Mesenchymal stem cell (in vitro differentiated cells and primary cell): ENCODE measurements around the gene NUP37. TPM values are rescaled to one million over a fixed set of nuclear protein-coding genes. Genes with fewer than 3 reads are reported as not detected.

Experiments
- DNase-seq: peaks from one replicate; pipeline ENCODE4 v3.0.0-alpha.2; 2013
- H2AFZ ChIP-seq: one replicate; pipeline ENCODE4 v1.6.1; 2013; ENCODE audit warnings: low read depth, mild to moderate bottlenecking, control low read depth, inconsistent platforms, low read length, moderate library complexity
- H2AK5ac ChIP-seq: 2 replicates; pipeline ENCODE4 v1.6.1; 2013; ENCODE audit warnings: low read length, moderate library complexity, mild to moderate bottlenecking, inconsistent platforms; ENCODE audit not compliant: severe bottlenecking
- H2BK120ac ChIP-seq: one replicate; pipeline ENCODE4 v1.6.1; 2013; ENCODE audit warnings: low read depth, mild to moderate bottlenecking, inconsistent platforms, low read length, moderate library complexity
- H2BK12ac ChIP-seq, 2 experiments: one replicate each; pipeline ENCODE4 v1.6.1; 2013; ENCODE audit warnings: inconsistent platforms in 2 of 2, low read length in 2 of 2, mild to moderate bottlenecking in 2 of 2, moderate library complexity in 2 of 2, control low read depth in 1 of 2
- H2BK15ac ChIP-seq: one replicate; pipeline ENCODE4 v1.6.1; 2013; ENCODE audit warnings: mild to moderate bottlenecking, low read depth, inconsistent platforms; ENCODE audit not compliant: poor library complexity, severe bottlenecking
- H2BK5ac ChIP-seq: 2 replicates; pipeline ENCODE4 v1.6.1; 2013; ENCODE audit warnings: low read depth, mild to moderate bottlenecking, low read length, control low read depth, inconsistent platforms; ENCODE audit not compliant: poor library complexity, severe bottlenecking
- H3K14ac ChIP-seq, 2 experiments: one replicate each; pipeline ENCODE4 v1.6.1; 2013; ENCODE audit warnings: inconsistent platforms in 2 of 2, low read length in 2 of 2, control low read depth in 1 of 2, mild to moderate bottlenecking in 1 of 2, moderate library complexity in 1 of 2
- H3K18ac ChIP-seq, 2 experiments: one replicate each; pipeline ENCODE4 v1.6.1; 2013; ENCODE audit warnings: inconsistent platforms in 2 of 2, low read length in 2 of 2, control low read depth in 1 of 2, low read depth in 1 of 2, mild to moderate bottlenecking in 1 of 2
- H3K23ac ChIP-seq, 2 experiments: one replicate each; pipeline ENCODE4 v1.6.1; 2013; ENCODE audit warnings: inconsistent platforms in 2 of 2, low read length in 2 of 2, mild to moderate bottlenecking in 2 of 2, moderate library complexity in 2 of 2, control low read depth in 1 of 2
- H3K27ac ChIP-seq: 2 replicates; pipeline ENCODE4 v1.5.1; 2013; ENCODE audit warnings: mild to moderate bottlenecking, moderate library complexity, low read length, control low read depth, inconsistent platforms; ENCODE audit not compliant: poor library complexity, severe bottlenecking
- H3K27me3 ChIP-seq, 2 experiments: 2 replicates each; pipeline versions ENCODE4 v1.6.1 to v1.7.0; 2013; ENCODE audit warnings: low read length in 2 of 2, mild to moderate bottlenecking in 2 of 2, moderate library complexity in 2 of 2, control low read depth in 1 of 2, inconsistent platforms in 1 of 2; ENCODE audit not compliant: control insufficient read depth in 1 of 2, insufficient read depth in 1 of 2
- H3K36me3 ChIP-seq, 2 experiments: 2 replicates each; pipeline versions ENCODE4 v1.6.1 to v1.7.0; 2013; ENCODE audit warnings: low read length in 2 of 2, control low read depth in 1 of 2, inconsistent platforms in 1 of 2, low read depth in 1 of 2, mild to moderate bottlenecking in 1 of 2; ENCODE audit not compliant: insufficient read depth in 2 of 2, control insufficient read depth in 1 of 2
- H3K4ac ChIP-seq, 2 experiments: one replicate each; pipeline ENCODE4 v1.6.1; 2013; ENCODE audit warnings: inconsistent platforms in 2 of 2, low read length in 2 of 2, mild to moderate bottlenecking in 2 of 2, moderate library complexity in 2 of 2, control low read depth in 1 of 2, low read depth in 1 of 2
- H3K4me1 ChIP-seq: 2 replicates; pipeline ENCODE4 v1.6.1; 2013; ENCODE audit warnings: low read depth, low read length, control low read depth; ENCODE audit not compliant: control insufficient read depth, insufficient read depth
- H3K4me2 ChIP-seq: 2 replicates; pipeline ENCODE4 v1.6.1; 2013; ENCODE audit warnings: low read length, mild to moderate bottlenecking, inconsistent platforms; ENCODE audit not compliant: poor library complexity, severe bottlenecking
- H3K4me3 ChIP-seq, 2 experiments: 2 replicates each; pipeline versions ENCODE4 v1.5.1 to v1.7.0; 2013; ENCODE audit warnings: low read length in 2 of 2, mild to moderate bottlenecking in 2 of 2, control low read depth in 1 of 2, low read depth in 1 of 2; ENCODE audit not compliant: insufficient read depth in 1 of 2
- H3K79me1 ChIP-seq: replicated peaks from 2 replicates; pipeline ENCODE4 v1.6.1; 2013; ENCODE audit warnings: mild to moderate bottlenecking, control low read depth, low read length, inconsistent platforms; ENCODE audit not compliant: poor library complexity, severe bottlenecking
- H3K9ac ChIP-seq: 2 replicates; pipeline ENCODE4 v1.7.0; 2013; ENCODE audit warnings: mild to moderate bottlenecking, low read length, moderate library complexity
- H3K9me3 ChIP-seq: 2 replicates; pipeline ENCODE4 v1.7.0; 2013; ENCODE audit warnings: mild to moderate bottlenecking, low read length; ENCODE audit not compliant: control insufficient read depth
- H4K8ac ChIP-seq: one replicate; pipeline ENCODE4 v1.6.1; 2013; ENCODE audit warnings: inconsistent platforms, mild to moderate bottlenecking, low read length, moderate library complexity
- H4K91ac ChIP-seq: one replicate; pipeline ENCODE4 v1.6.1; 2013; ENCODE audit warnings: mild to moderate bottlenecking, low read length, inconsistent platforms
- WGBS: methylation state at CpG from one replicate; pipeline ENCODE4 v1.1.7; 2013; ENCODE audit warnings: mixed read lengths; 5-methylcytosine and 5-hydroxymethylcytosine counted together
- polyA plus RNA-seq, 2 experiments: library from polyadenylated mRNA; stranded (reverse); fragments of 200-250 nt; gene quantifications; one replicate each; pipeline ENCODE4 v1.2.3, GENCODE V29; 2013

The NUP37 gene, protein sequence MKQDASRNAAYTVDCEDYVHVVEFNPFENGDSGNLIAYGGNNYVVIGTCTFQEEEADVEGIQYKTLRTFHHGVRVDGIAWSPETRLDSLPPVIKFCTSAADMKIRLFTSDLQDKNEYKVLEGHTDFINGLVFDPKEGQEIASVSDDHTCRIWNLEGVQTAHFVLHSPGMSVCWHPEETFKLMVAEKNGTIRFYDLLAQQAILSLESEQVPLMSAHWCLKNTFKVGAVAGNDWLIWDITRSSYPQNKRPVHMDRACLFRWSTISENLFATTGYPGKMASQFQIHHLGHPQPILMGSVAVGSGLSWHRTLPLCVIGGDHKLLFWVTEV
- 26.9 TPM for polyA plus RNA-seq (2013, experiment 1 of 2)
- polyA plus RNA-seq (2013, experiment 2 of 2): 27.4 TPM

DNA sequence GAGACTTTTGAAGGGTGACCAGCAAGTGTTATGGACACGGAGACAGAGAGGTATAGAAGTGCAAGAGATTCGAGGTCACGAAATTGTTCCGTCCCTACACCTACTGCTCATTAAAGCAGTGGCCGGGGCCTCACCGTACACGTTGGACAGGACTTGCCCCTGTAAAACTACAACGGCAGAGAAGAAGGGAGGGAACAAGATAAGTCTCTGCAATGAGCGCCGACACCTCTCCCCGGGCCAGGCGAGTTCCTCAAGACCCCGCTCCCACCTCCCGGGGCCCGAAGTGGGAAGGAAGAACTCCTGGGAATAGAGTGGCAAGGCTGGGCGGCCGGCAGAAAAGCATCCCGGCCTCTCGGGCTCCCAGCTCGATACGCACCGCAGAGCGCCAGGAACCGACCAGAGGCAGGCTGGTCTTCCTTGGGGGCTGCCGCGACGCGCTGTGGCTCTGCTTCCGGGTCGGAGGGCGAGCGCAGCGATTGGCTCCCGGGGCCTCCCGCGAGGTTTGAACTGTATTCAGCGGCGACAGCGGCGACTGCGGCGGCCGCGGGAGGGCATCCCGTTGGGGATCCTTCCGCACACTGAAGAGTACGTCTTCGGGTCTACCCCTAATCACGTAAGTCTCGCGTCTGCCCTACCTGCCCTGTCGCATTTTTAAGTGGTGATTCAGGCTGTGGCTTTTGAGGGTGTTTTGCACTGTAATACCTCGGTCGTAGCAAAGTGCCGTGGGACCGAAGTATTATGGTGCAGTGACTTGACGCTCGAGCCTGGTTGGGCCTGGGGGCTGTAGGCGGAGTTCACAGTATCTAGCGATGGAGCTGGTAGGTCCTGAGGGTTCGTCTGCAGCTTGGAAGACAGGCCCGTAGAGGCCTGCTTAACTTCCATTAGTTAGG, at the start of gene NUP37, which contains the start of gene PARPBP:
TSS of gene NUP37 (minus strand) at position 441 of the 890 bp plus-strand sequence. CDS start 1,596 bp downstream, outside the sequence.
TSS of gene PARPBP (plus strand) at position 510 of the 890 bp plus-strand sequence. CDS start 3,706 bp downstream, outside the sequence.
- peak within 1 kb of the TSS; percentile 46 for H2BK5ac ChIP-seq
- DNase-seq: peak; percentile 91
- H3K27ac ChIP-seq: peak within 1 kb of the TSS; percentile 62
- no peaks in the 10 kb centered on the region for H3K9me3 ChIP-seq
- H3K4ac ChIP-seq: peak within 1 kb of the TSS; percentile 53 to 60
- H3K23ac ChIP-seq: peak within 1 kb of the TSS in 1 of 2 experiments; percentile 87
- H3K18ac ChIP-seq: peak within 1 kb of the TSS; percentile 69 to 91
- H3K14ac ChIP-seq: peak within 1 kb of the TSS in 1 of 2 experiments; percentile 90
- H3K4me3 ChIP-seq: peak within 1 kb of the TSS; percentile 76 to 92
- peak within 1 kb of the TSS; percentile 97 for H3K9ac ChIP-seq
- H2BK120ac ChIP-seq: peak within 1 kb of the TSS; percentile 78
- H2AK5ac ChIP-seq: no peak within 1 kb of the TSS
- peaks cover 6 to 34% of the 10 kb centered on the region in 2 experiments for H3K36me3 ChIP-seq
- no peak within 1 kb of the TSS for H2BK12ac ChIP-seq
- H3K4me2 ChIP-seq: peak within 1 kb of the TSS; percentile 82
- no peaks in the 10 kb centered on the region for H3K27me3 ChIP-seq
- WGBS: under 1% methylated on average over 60 of the region's 62 CpGs
- H4K8ac ChIP-seq: peak within 1 kb of the TSS; percentile 87
- no peak within 1 kb of the TSS for H2BK15ac ChIP-seq
- H4K91ac ChIP-seq: peak within 1 kb of the TSS; percentile 28
- H3K4me1 ChIP-seq: peaks cover 4% of the 10 kb centered on the region
- peak within 1 kb of the TSS; percentile 88 for H2AFZ ChIP-seq
- H3K79me1 ChIP-seq: peaks cover 23% of the 10 kb centered on the region

DNA sequence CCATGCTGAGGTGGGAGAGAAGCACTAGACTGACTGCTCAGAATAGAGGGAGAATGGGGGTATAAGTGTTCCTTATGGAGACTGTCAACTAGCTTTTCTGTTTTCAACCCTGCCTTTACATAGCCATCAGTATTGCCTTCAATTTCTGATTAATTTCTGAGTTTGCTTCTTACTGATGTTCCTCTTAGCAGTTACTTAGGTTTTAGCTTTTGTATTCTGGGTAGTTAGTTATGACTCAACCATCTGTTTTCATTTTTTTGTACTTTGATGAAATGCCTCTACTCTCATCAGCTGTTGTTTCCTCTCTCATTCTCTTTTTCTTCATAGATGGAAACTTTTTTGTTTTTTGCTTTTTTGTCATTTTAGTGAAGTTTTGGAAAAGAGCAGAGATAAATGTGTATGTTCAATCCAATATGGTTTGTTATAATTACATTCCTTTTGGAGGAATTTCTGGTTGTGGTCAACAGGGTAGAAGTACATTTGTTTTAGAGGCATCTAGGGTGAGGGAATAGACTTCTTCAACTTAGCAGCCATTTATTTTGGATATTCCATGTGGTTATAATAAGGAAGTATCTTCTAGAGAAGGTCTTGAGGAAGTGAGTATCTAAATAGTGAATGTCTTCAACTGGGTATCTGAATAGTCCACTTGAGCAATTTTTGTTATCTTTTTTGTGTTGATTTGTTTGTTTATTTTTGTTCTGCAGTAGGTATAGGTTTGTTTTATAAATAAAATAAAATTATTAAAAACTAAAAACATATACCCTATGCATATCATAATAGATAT, 48.1 kb upstream of the NUP37 start:
- peak overlapping the region; percentile 25 for H3K9ac ChIP-seq
- no peak overlapping the region for H2BK12ac ChIP-seq
- H3K4me3 ChIP-seq: no peak overlapping the region
- no peak overlapping the region for H2BK15ac ChIP-seq
- H4K8ac ChIP-seq: no peak overlapping the region
- no peak overlapping the region for H2AFZ ChIP-seq
- no peak overlapping the region for H3K14ac ChIP-seq
- H2BK5ac ChIP-seq: no peak overlapping the region
- H3K27me3 ChIP-seq: no peaks in the 10 kb centered on the region
- H2BK120ac ChIP-seq: no peak overlapping the region
- no peaks in the 10 kb centered on the region for H3K36me3 ChIP-seq
- no peaks in the 10 kb centered on the region for H3K9me3 ChIP-seq
- H3K27ac ChIP-seq: no peak overlapping the region
- DNase-seq: peak; percentile 4
- no peak overlapping the region for H4K91ac ChIP-seq
- no peaks in the 10 kb centered on the region for H3K4me1 ChIP-seq
- no peak overlapping the region for H3K4ac ChIP-seq
- H3K18ac ChIP-seq: peak overlapping the region in 1 of 2 experiments; percentile 43
- no peak overlapping the region for H3K23ac ChIP-seq
- H2AK5ac ChIP-seq: no peak overlapping the region
- no peaks in the 10 kb centered on the region for H3K79me1 ChIP-seq
- H3K4me2 ChIP-seq: no peak overlapping the region

DNA sequence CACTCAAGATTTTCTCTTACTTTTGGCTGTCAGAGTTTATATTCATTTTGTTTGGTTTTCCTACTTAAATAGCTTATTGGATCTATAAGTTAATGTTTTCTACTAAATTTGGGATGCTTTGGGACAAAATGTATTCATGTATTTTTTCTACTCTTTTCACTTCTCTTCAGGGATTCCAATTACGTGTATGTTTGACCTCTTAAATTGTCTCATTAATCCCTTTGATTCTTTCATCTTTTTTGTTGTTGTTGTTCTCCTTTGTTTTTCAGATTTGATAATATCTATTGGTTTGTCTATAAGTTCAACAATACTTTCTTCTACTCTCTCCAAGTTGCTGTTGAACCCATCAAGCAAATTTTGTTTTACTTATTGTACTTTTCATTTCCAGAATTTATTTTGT, 43.5 kb upstream of the NUP37 start:
- Histone ChIP-seq H3K4me1 (no peaks in the 10 kb centered on the region), H2BK12ac (no peak overlapping the region), H3K9ac (no peak overlapping the region), H3K36me3 (no peaks in the 10 kb centered on the region), H2AK5ac (no peak overlapping the region), H3K27me3 (no peaks in the 10 kb centered on the region), H3K23ac (no peak overlapping the region), H3K4me2 (no peak overlapping the region), H3K14ac (no peak overlapping the region), H2BK5ac (no peak overlapping the region), H3K27ac (no peak overlapping the region), H4K8ac (no peak overlapping the region), H2AFZ (no peak overlapping the region), H4K91ac (no peak overlapping the region), H2BK120ac (no peak overlapping the region), H3K18ac (no peak overlapping the region), H3K9me3 (no peaks in the 10 kb centered on the region), H3K4ac (no peak overlapping the region), H2BK15ac (no peak overlapping the region), H3K79me1 (no peaks in the 10 kb centered on the region), H3K4me3 (no peak overlapping the region)
- WGBS: no CpG with 5 or more reads among the region's 1 CpG
- DNase-seq: no peak
